Caki2 (cell line): Measurements from ENCODE around the gene GARNL3. TPM values are rescaled to one million over a fixed set of nuclear protein-coding genes. Genes with fewer than 3 reads are reported as not detected.

Experiments
- DNase-seq: peaks from one replicate; pipeline ENCODE4 v3.0.0-alpha.2; 2015; ENCODE audit warnings: low read depth
- in situ Hi-C: cut with HindIII; loops from 2 replicates; pipeline ENCODE4 v1.10.0; 2016; ENCODE audit warnings: low sequenced_read_pairs, low pct_unique_long_range_greater_than_20kb, mixed read lengths
- total RNA-seq: library from RNA; depleted of rRNA; stranded (reverse); fragments of >200 nt; shearing (Covaris generic); gene quantifications from 2 replicates; pipeline ENCODE4 v1.2.3, GENCODE V29; 2014; ENCODE audit warnings: low replicate concordance; rRNA removed

GARNL3 gene
- total RNA-seq, 1 experiment from 2014 or later = 2.0 TPM

DNA sequence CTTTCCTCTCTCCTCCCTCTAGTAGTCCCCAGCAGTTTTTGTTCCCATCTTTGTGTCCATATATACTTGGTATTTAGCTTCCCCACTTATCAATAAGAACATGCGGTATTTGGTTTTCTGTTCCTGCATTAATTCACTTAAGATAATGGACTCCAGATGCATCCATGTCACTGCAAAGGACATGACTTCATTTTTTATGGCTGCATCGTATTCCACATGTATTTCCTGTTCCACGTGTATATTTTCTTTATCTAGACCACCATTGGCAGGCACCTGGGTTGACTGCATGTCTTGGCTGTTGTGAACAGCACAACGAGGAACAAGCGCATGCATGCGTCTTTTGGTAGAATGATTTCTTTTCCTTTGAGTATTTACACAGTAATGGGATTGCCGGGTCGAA lies 165.8 kb downstream of the GARNL3 start:
- in situ Hi-C loops = no loop called here
- DNase-seq = no peak

DNA sequence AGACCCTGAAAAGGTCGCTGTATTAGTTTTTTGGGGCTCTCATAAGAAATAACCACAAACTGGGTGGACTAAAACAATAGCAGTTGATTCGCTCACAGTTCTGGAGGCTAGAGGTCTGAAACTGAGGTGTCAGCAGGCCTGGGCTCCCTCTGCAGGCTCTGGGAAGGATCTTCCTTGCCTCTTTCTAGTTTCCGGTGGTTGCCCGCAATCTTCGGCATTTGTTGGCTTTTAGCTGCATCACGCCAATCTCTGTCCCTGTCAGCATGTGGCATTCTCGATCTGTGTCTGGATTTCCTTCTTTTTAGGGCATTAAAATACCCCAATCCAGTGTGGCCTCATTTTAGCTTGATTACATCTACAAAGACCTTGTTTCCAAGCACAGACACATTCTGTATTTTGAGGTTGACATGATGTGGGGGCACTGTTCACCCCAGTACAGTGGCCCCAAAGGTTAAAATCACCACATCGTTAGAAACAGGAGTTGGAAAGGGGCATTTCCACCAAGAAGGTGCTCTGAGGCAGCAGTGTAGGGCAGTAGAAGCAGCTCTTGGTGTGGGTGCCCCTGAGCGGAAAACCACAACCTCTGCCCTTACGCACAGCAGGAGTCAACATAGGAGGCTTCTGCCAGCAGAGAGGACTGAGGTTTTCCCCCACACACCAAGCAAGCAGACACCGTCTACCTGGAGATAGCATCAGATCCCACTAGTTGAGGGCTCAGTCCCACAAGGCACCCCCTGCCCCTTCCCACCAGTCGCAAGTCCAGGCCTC lies 173.1 kb downstream of the GARNL3 start:
- no peak for DNase-seq
- in situ Hi-C loops = no loop called here

DNA sequence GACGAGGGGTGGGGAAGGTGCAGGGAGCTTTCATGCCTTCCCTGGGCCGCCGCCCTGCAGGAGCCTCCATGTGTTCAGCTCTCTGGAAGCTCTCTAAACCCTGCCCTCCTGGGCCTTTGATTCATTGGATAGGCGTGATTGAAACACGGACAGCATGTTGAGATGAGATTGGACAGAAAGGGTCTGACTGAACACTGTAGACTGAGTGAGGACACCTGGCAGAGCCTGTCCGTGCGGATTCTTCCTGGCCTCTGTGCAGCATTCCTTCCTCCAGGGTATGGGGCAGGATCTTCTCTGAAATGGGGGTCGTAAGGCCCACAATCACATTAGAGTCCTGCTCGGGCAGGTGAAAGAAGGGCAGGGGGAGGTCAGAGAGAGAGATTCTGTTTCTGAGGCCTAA lies 173.8 kb downstream of the GARNL3 start:
- no peak for DNase-seq
- in situ Hi-C loops = no loop called here

Other genes starting within 250 kb of the GARNL3 start
- gene ANGPTL2, start 142.1 kb upstream of the GARNL3 start, total RNA-seq = 1.0 and 1.1 TPM in 2 replicates
- 13.0 and 16.7 TPM in 2 replicates for gene SLC2A8, start 132.4 kb downstream of the GARNL3 start, total RNA-seq
- gene ZNF79, start 159.6 kb downstream of the GARNL3 start, total RNA-seq = 2.5 and 2.8 TPM in 2 replicates
- gene RPL12, start 186.6 kb downstream of the GARNL3 start, total RNA-seq = 1,560 and 1,589 TPM in 2 replicates
- gene LRSAM1, start 186.7 kb downstream of the GARNL3 start, total RNA-seq = 9.5 and 13.0 TPM in 2 replicates